ENCODE measurements around the gene ZNF311. TPM values are rescaled to one million over a fixed set of nuclear protein-coding genes. Genes with fewer than 3 reads are reported as not detected.
"Not testable (repeated sequence)": the region's sequence is repeated elsewhere in the genome, so short reads cannot be mapped to it uniquely, and the experiment has no call there.

The ZNF311 gene
- polyA plus RNA-seq, 2 of the 4 experiments (the other 2 are of a cell fraction) = 0.27 to 0.74 TPM

DNA sequence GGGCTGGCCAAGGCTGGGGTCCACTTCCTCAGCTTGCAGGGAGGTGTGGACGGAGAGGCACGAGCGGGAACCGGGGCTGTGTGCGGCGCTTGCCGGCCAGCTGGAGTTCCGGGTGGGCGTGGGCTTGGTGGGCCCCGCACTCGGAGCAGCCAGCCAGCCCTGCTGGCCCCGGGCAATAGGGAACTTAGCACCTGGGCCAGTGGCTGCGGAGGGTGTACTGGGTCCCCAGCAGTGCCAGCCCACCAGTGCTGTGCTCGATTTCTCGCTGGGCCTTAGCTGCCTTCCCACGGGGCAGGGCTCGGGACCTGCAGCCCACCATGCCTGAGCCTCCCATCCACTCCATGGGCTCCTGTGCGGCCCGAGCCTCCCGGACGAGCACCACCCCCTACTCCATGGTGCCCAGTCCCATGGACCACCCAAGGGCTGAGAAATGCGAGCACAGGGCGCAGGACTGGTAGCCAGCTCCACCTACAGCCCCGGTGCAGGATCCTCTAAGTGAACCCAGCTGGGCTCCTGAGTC is 47.3 kb downstream of the ZNF311 start:
- WGBS (ENCODE audit: missing lambda C conversion rate) = 40% methylated on average over 1 of the region's 24 CpGs
- DNase-seq (ENCODE audit: low read depth in 1 of 2, low spot score in 1 of 2); POLR2A ChIA-PET; H3K4me1 ChIP-seq; CTCF ChIA-PET; H3K4me3 ChIP-seq; ATAC-seq; H3K27ac ChIP-seq; H3K4me2 ChIP-seq; H3K9me3 ChIP-seq; FAIRE-seq: not testable (repeated sequence)

DNA sequence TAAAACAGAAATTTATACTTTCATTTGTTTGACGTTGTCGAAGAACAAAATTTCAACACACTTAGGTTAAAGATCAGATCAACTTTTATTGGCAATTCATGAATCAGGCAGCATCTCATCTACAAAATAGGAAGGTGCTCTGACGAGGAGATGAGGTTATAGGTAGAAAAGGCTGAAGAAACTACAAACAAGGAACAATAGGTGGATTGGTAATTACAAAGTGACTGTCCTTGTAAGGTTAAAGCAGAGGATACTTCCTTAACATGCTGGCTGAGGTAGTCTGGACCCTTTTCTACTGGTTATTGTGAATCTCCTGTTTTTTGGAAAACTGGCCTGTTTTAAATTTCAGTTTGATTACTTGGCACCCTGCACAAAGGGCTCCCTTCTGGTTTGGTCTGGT is 48.8 kb downstream of the ZNF311 start:
- TF ChIP-seq CHD2 (IDR thresholded peaks at IDR 0.05; ENCODE audit: low read length, partially characterized antibody) (no peak), EHMT2 (IDR thresholded peaks at IDR 0.05; ENCODE audit: low read depth) (no peak), RAD21 (conservative IDR thresholded peaks at IDR 0.05 in 1 of 2, IDR thresholded peaks at IDR 0.05 in 1 of 2) (no peak), ZFP36 (IDR thresholded peaks at IDR 0.05; ENCODE audit: borderline replicate concordance, partially characterized antibody) (no peak), JUNB (IDR thresholded peaks at IDR 0.05) (no peak), HDAC2 (IDR thresholded peaks at IDR 0.05) (no peak), POLR2AphosphoS2 (conservative IDR thresholded peaks at IDR 0.05; ENCODE audit: low read length) (no peak), POLR2A (IDR thresholded peaks at IDR 0.05; ENCODE audit: low read length) (no peak), MAZ (IDR thresholded peaks at IDR 0.05; ENCODE audit: borderline replicate concordance, low read depth, low read length) (no peak), HOXA7 (CRISPR knock-in tag; IDR thresholded peaks at IDR 0.05) (no peak), HOXB5 (CRISPR knock-in tag; IDR thresholded peaks at IDR 0.05) (no peak), EHF (CRISPR knock-in tag; IDR thresholded peaks at IDR 0.05) (no peak)
- TF ChIP-seq, protein P1, sequence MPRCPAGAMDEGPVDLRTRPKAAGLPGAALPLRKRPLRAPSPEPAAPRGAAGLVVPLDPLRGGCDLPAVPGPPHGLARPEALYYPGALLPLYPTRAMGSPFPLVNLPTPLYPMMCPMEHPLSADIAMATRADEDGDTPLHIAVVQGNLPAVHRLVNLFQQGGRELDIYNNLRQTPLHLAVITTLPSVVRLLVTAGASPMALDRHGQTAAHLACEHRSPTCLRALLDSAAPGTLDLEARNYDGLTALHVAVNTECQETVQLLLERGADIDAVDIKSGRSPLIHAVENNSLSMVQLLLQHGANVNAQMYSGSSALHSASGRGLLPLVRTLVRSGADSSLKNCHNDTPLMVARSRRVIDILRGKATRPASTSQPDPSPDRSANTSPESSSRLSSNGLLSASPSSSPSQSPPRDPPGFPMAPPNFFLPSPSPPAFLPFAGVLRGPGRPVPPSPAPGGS (IDR thresholded peaks at IDR 0.05) = no peak
- TF ChIP-seq, protein P2, sequence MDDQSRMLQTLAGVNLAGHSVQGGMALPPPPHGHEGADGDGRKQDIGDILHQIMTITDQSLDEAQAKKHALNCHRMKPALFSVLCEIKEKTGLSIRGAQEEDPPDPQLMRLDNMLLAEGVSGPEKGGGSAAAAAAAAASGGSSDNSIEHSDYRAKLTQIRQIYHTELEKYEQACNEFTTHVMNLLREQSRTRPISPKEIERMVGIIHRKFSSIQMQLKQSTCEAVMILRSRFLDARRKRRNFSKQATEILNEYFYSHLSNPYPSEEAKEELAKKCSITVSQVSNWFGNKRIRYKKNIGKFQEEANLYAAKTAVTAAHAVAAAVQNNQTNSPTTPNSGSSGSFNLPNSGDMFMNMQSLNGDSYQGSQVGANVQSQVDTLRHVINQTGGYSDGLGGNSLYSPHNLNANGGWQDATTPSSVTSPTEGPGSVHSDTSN (IDR thresholded peaks at IDR 0.05) = no peak
- H3K4me3 ChIP-seq = no peak overlapping the region
- no peak overlapping the region for H3K27ac ChIP-seq
- H3K4me1 ChIP-seq = no peaks in the 10 kb centered on the region
- no peak overlapping the region for H3K4me2 ChIP-seq
- ChIA-PET POLR2A (no interaction called here), CTCF (no interaction called here)
- 90% methylated on average over 3 of the region's 3 CpGs for WGBS (ENCODE audit: missing lambda C conversion rate)
- ATAC-seq (no peak), DNase-seq (ENCODE audit: low read depth in 1 of 2, low spot score in 1 of 2) (no peak), FAIRE-seq (no peak)
- no peaks in the 10 kb centered on the region for H3K9me3 ChIP-seq

DNA sequence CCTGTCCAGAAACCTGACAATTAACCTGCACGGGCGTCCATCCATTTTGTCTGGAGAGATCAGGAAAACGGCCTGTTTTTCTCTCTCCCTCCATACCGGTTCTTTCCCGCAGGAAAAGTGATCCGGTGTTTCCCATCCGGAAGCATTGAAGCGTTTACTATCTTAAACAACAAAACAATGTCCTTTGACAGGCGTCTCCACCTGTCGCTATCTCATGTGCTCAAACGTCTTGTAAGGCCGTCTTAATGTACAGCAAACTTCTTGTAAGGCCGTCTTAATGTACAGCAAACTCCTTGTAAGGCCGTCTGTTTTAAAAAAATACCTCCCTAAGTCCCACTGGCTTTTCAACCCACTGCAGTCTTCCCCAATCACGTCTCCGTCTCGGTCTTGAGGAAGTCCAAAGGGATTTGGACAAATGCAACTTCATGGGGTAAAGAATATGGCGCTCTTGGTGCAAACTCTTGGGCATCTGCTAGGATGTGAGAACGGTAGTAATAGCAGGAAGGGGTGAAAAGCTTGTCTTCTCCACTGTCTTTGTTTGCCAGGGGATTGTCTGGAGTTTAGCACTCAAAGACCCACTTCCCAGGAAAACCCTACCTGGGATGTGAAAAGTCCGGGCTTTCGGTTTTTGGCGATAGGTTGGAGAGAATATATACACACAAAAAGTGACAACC is 51.4 kb downstream of the ZNF311 start:
- POLR2A ChIA-PET = interaction anchor here (1.2 kb wide), 1 partner anchor 31 kb away, joined by 4 read pairs; no protein-coding TSS in a partner anchor
- TF ChIP-seq, protein P3, sequence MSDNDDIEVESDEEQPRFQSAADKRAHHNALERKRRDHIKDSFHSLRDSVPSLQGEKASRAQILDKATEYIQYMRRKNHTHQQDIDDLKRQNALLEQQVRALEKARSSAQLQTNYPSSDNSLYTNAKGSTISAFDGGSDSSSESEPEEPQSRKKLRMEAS (IDR thresholded peaks at IDR 0.05) = no peak
- TF ChIP-seq MYC (IDR thresholded peaks at IDR 0.05; ENCODE audit: borderline replicate concordance, low read length) (no peak), BHLHE40 (IDR thresholded peaks at IDR 0.05; ENCODE audit: low read depth, low read length) (no peak), MAFK (IDR thresholded peaks at IDR 0.05; ENCODE audit: partially characterized antibody) (no peak), CHD2 (IDR thresholded peaks at IDR 0.05; ENCODE audit: low read length, partially characterized antibody) (no peak), FOSB (CRISPR knock-in tag; IDR thresholded peaks at IDR 0.05) (no peak), ZFP36 (IDR thresholded peaks at IDR 0.05; ENCODE audit: borderline replicate concordance, partially characterized antibody) (no peak), NPAS2 (CRISPR knock-in tag; IDR thresholded peaks at IDR 0.05; ENCODE audit: borderline replicate concordance) (no peak), TFCP2L1 (CRISPR knock-in tag; IDR thresholded peaks at IDR 0.05) (no peak), TP53 (CRISPR knock-in tag; IDR thresholded peaks at IDR 0.05) (no peak), ESRRA (IDR thresholded peaks at IDR 0.05; ENCODE audit: borderline replicate concordance, low read length) (no peak), RARB (CRISPR knock-in tag; IDR thresholded peaks at IDR 0.05) (no peak), EHF (CRISPR knock-in tag; IDR thresholded peaks at IDR 0.05) (no peak), SMC3 (IDR thresholded peaks at IDR 0.05) (no peak), EHMT2 (IDR thresholded peaks at IDR 0.05; ENCODE audit: low read depth) (no peak), RAD21 (conservative IDR thresholded peaks at IDR 0.05 in 1 of 2, IDR thresholded peaks at IDR 0.05 in 1 of 2) (no peak)
- TF ChIP-seq, protein P4, sequence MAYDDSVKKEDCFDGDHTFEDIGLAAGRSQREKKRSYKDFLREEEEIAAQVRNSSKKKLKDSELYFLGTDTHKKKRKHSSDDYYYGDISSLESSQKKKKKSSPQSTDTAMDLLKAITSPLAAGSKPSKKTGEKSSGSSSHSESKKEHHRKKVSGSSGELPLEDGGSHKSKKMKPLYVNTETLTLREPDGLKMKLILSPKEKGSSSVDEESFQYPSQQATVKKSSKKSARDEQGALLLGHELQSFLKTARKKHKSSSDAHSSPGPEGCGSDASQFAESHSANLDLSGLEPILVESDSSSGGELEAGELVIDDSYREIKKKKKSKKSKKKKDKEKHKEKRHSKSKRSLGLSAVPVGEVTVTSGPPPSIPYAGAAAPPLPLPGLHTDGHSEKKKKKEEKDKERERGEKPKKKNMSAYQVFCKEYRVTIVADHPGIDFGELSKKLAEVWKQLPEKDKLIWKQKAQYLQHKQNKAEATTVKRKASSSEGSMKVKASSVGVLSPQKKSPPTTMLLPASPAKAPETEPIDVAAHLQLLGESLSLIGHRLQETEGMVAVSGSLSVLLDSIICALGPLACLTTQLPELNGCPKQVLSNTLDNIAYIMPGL (CRISPR knock-in tag; IDR thresholded peaks at IDR 0.05; ENCODE audit: borderline replicate concordance) = no peak
- peaks cover 1% of the 10 kb centered on the region; the same call in 2 of the 3 replicates for H3K4me1 ChIP-seq
- DNase-seq (ENCODE audit: low read depth in 1 of 2, low spot score in 1 of 2) = peak; percentile 30 to 43
- H3K9me3 ChIP-seq = no peaks in the 10 kb centered on the region
- no peak for FAIRE-seq
- peak overlapping the region; percentile 66 for H3K4me3 ChIP-seq
- CTCF ChIA-PET = interaction anchor here (0.6 to 1.4 kb wide), 3 partner anchors 9 to 28 kb away, joined by 3 read pairs; no protein-coding TSS in a partner anchor
- peak; percentile 32 to 52; a peak in 4 of 6 replicates for ATAC-seq
- H3K27ac ChIP-seq = peak overlapping the region; percentile 36 to 58; a peak in 5 of 6 replicates
- H3K4me2 ChIP-seq = peak overlapping the region; percentile 85
- 2% methylated on average over 22 of the region's 22 CpGs for WGBS (ENCODE audit: missing lambda C conversion rate)
